NK-92 treated with Interleukin-12 subunit alpha and Interleukin-12 subunit beta, amount 100 ng/mL, for 24 hours (cell line): ENCODE results near the gene PRODH.
A peak's percentile ranks its signal among the peaks of the same experiment; 100 is the strongest.
"Not testable (repeated sequence)": the region's sequence is repeated elsewhere in the genome, so short reads cannot be mapped to it uniquely, and the experiment has no call there.

Experiments used
- DNase-seq: peaks from one replicate; lab custom pipeline; 2025; lab: John Stamatoyannopoulos, UW

The PRODH gene

DNA sequence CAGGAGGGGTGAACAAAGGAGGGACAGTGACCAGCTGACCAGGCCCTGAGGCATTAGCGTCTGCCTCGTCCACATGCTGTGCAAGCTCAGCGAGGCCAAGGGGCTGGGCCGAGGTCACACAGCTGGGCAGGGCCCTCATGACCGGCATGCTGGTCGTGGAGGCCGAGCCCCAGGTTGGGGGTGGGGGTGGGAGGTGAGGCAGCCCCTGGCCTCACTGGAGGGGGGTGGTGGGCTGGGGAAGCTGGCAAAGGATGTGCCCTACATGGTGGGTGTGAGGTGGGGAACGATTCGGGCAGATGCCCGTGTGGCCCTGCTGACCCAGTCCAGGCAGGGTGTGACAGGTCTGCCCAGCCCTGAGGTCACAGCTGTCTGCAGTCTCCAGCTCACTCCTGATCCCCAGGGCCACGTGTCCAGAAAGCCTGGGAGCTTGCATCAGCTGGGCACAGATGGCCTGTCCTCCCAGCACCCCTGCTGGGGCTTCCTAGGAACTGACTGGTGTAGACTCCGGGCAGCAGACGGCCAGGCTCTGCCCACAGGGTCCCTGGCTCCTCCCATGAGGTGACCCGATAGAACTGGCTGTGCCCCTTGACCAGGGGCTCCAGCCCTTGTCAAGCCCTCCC lies 31.4 kb upstream of the PRODH start:
- not testable (repeated sequence) for DNase-seq

DNA sequence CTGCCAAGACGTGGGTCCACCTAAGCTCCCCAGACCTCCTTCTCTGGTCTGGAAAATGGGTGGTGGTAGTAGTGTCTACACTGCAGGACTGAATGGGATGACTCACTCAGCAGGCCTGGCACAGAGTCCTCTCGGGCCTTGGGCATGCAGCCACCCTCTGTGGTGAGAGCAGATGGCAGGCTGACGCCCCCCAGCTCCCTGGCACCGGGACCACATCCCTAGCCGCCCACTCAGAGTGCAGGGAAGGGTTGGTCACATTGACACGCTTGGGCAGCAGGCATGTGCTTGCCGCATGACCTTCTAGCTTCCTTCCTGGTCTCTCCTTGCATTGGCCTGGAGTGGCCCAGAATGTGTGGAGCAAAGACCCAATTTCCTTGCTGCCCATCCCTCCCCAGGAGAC lies 30.7 kb upstream of the PRODH start:
- no peak for DNase-seq

- no peak for DNase-seq
Measured at GRCh38 chr22:18965526-18966421, 29.7 kb upstream of the PRODH start.

DNA sequence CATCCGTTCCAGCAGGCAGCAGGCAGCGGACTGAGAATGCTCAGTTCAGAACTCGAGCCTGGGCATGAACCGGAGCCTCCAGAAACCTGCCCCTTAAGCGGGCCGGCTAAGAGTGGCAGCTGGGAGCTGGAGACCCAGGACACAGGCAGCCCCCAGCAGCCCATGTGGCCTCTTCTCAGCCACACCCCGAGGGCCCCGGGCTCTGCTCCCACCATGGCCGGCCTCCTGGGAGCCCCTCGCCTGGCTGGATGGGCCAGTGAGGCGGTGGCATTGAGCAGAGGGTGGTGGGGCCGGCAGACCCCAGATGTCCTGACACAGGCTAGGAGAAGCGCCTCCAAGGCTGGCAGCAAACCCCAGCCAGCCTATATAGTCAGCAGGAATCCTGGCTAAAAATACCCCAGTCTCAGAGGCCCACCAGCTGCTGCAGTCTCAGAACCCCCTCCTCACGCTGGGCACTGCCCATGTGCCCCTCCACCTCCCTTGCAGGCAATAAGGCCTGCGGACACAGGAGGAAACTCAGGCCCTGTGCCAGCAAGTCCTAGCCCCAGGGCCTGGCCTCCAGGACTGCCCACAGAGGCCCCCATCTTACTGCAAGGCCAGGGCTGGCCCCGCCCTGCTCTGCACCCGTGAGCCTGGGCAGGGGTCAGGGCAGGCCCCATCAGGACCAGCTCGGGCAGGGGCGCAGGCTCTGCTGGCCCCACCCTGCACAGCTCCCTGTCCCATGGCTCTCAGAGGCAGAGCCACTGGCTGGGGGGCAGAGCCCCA lies 28.6 kb upstream of the PRODH start:
- DNase-seq = not testable (repeated sequence)

DNA sequence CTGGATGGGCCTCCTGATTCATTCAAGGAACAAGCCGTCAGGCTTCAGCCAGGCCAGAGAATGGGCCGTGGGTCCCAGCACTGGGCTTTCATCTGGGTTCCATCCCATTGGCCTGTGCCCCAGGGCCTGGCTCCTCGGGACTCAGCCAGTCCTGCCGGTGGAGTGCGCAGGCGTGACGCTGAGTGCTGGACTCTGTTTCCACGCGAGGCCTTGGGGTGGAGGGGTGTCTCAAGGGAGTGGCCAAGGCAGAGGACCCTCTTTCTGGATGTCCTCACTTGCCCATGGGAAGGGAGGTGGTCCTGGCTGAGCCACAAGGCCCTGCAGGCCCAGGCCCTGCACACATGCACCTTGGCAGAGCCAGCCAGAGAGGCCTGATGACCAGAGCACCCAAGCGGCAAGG lies 28.0 kb upstream of the PRODH start:
- not testable (repeated sequence) for DNase-seq

DNA sequence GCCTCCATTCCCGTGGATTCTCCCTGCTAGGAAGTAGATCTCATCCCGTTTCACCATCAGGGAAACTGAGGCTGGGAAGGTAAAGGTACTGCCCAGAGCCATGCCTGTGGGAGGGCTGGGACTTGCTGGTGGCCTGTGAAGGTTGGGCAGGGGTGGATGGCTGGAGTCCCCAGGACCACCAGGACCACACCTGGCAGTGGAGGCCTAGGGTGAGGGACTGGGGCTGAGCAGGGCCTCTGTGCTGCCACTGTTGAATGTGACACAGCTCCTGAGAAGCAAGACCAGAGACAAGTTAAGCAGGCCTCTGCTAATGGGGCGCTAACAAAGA lies 26.2 kb upstream of the PRODH start:
- no peak for DNase-seq

GRCh38 chr22:18961632-18962307 lies 25.7 kb upstream of the PRODH start:
- not testable (repeated sequence) for DNase-seq

DNA sequence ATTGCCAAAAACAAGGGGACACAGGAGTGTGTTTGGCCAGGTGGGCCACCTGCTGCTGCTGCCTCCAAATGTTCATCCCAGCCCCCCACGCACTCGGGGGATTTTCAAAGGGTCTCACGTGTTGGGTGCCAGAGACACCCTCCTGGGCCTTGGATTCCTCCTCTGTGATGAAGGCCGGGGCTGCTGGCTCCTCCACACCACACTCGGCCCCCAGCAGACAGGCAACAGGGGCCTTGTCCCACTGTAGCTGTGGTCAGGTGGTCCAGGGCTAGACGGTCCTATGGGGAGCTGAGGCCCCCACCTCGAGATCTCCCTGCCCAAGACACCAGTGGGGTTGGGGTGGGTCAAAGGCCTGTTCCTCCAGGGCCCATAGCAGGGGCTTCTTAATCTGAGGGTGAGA lies 25.1 kb upstream of the PRODH start:
- DNase-seq = not testable (repeated sequence)

DNA sequence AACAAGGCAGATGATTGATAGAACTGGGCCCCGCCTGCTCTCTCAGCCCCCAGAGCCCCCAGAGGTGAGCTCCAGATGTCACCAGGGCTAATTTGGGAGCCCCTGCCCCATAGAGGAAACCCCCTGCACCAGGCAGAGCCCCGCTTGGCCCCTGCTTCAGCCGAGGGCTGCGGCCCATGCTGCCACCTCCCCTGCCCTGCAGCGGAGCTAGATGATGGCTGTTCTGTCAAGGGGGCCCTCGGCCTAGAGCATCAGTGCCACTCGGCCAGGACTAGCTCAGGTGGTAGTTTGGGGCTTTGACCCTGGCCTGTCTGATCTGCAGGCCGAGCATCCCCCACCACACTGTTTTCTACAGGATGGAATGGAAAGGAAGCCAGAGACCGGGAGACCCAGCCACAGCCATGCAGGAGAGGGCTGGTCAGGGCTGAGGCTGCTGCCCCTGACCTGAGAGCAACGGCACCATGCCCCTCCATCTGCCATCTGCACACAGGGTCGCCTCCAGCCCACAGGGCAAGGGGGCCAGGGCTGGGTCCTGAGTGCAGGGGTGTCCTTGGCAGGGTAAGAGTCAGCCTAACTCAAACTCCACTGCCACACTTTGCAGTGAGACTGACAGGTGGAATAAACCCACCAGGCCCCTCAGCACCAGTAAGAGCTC lies 24.2 kb upstream of the PRODH start:
- DNase-seq = not testable (repeated sequence)

- DNase-seq = not testable (repeated sequence)
Measured at GRCh38 chr22:18959741-18960140, 23.6 kb upstream of the PRODH start.

GRCh38 chr22:18959266-18959665 lies 23.2 kb upstream of the PRODH start:
- not testable (repeated sequence) for DNase-seq

DNA sequence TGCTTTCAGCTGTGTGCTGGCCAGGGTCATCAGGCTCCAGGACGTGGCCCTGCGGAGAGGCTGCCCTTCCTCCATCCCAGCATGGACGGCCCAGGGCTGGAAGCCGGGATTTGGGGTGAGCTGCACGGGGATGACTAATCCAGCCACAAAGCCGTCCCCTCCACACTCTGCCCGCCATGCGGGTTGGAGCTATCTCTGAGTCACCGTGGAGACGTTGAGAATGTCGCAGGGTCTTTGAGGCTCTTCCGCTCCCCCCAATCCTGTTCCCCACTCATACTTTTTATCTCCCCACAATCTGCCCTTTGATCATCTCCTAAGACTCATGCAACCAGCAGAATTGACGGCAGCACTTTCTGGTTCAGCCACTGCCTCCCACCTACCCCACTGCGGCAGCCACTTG lies 22.6 kb upstream of the PRODH start:
- DNase-seq = not testable (repeated sequence)

GRCh38 chr22:18958321-18958705 lies 22.2 kb upstream of the PRODH start:
- not testable (repeated sequence) for DNase-seq

DNA sequence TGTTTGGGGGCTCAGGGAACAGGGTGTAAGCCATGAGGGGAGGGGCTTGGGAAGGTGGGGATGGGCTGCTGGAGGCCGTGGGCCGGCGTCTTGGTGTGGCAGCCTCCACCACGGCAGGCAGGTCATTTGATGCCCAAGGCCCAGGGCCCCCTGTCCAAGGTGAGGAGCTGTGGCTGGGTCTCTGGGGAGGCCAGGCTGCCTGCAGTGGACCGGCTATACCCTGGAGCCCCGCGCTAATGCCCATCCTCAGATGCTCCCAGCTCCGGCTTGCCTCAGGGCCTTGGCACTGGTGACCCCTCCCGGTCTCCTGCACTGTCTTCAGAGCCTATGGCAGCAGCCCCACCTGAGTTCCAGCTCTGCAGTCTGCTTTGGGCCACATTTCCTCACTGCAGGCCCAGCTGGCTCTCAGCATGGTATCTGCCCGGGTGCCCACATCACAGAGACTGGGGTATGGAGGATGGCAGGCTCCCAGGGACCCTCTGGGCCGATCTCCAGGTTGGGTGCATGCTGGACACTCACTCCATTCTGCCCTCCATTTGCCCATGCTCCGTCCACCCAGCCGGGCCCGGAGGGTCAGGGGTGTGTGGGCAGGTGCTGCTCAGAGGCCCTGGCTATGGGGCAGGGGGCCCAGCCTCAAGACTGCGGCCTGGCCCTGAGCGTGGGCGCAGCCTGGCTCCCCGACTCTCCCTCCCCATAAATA lies 21.7 kb upstream of the PRODH start:
- not testable (repeated sequence) for DNase-seq

- DNase-seq = not testable (repeated sequence)
Measured at GRCh38 chr22:18956956-18957355, 20.9 kb upstream of the PRODH start.

- DNase-seq = not testable (repeated sequence)
Measured at GRCh38 chr22:18956121-18956895, 20.2 kb upstream of the PRODH start.

GRCh38 chr22:18955696-18956095 lies 19.6 kb upstream of the PRODH start:
- DNase-seq = no peak

- DNase-seq = no peak
Measured at GRCh38 chr22:18954990-18955571, 19.0 kb upstream of the PRODH start.

DNA sequence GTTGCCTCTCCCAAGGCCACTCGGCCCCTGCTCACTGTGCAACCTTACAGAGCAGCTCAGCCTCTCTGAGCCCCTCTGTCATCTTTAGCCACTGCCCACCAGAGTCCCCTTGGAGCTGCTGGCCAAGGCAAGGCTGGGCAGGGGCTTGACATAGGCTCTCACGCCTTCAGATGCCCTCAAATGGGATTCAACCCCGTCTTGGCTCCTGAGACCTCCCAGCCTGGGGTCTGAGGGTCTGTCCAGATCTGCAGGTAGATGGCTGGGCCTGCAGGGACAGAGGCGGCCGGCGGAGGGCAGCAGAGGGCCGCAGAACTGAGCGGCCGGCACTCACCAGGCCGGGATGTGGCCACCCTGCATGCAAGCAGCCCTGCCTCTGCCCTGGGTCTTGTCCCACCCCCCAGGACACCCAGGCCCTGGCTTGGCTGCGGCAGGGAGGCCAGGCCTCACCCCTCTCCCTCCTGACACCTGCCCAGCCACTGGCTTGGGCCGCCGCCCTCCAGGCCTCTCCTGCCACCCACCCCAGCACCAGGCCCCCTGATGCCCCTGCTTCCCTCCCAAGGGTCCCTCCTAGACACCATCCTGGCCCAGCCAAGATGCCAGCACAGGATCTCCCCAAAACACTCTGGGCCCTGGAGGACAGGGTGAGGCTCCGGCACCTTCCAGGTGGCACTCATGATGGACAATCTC lies 18.4 kb upstream of the PRODH start:
- DNase-seq = peak; percentile 11
